ENCODE data around the gene YAP1.

YAP1 gene

DNA sequence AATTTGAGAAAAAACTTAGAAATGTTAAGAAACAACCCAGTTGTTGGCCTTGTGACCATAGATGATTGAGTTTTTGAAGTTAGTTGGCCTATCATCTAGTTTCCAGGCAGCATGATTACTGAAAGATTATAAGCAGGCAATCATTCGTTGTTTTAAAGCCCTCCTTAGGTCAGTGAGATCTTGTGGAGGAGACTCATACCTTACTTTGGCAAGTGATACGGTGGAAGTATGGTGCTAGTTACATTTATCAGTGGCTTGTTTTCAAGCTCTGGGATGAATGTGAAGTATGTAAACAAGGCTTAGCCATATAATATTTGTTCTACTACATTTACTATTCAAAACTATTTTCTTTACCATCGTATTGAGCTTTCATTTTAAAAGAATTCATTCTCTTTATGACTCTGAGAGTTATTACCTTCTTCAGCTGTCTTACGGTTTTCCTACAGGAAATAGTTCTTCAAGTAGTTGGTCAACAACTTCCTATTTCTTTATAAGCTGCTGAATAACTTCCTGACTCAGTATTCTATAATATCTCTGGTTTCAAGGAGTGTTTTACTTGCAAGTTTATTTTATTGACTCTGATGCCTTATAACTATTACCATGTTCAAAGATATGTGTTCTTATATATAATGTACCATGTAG is 7.3 kb downstream of the YAP1 start:
- no peak for DNase-seq

DNA sequence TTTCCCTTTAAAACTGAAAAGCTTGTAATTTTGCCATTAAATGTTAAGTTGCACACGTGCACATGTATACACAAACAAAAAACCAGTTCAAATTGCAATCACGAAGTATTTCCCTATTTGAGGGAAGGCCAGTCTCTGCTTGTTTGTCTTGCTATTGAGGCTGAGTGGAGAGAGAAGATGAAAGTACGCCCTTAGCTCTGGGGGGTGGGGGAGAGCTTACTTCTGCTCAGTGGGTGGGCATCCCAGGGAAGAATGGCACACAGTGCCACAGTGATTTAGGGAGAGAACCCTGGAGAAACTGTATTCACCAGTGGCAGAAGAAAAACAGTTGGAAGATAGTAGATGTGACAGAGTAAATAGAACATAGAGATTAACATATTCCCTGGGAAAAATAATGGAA is 8.7 kb downstream of the YAP1 start:
- DNase-seq: no peak

DNA sequence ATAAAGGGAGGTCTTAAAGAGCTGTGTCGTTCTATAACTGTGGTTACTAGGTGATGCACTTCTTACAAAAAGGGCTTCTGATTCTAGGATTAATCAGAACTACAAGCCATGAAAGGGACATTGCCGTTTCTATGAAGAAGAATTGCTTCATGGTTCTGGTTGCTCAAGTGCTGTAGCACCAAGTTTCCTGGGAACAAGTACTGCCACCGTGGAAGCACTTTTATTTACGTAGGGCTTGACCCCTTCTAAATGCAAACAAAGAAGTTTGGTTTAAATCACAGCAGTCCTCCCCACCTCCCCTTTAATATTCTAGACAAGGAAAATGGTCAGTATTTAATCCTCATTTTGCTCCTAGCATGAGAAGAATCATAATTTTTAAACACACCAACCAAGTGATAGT is 9.8 kb downstream of the YAP1 start:
- DNase-seq: no peak

DNA sequence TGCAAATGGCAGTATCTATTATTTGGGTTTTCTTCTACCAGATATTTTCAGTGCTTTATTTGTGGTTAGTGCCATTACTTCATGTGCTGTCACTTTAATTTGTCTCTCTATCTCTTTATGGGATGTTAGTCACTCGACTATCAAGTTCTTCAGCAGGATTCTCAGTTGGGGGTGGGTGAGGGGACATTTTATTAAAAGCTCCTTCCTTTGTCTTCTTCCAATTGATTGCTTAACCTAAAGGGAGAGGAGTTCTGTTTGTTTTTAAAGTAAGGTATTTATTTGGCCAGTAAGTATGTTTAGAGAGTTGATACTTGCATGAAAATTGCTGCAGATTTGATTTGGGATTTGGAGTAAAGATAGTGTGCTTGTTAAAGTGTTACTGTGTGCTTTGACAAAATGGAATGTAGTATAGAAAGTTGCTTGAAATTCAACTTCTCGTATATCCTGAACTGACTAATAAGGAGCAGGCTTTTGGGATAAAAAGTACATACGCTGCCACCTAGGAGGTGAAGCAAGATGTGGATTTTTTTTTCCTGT is 10.3 kb downstream of the YAP1 start:
- no peak for DNase-seq

DNA sequence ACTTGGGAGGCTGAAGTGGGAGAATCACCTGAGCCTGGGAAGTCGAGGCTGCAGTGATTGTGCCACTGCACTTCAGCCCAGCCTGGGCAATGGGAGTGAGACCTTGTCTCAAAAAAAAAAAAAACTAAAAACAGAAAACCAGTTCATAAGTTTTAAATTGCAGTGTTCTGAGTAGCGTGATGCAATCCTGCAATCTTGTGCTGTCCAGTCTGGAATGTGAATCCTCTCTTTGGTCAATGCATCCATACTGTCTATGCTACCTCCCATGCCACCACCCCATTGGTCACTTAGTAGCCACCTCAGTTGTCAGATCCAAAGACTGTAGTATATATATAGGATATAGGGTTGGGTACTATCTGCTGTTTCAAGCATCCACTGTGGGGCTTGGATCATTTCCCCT is 11.1 kb downstream of the YAP1 start:
- no peak for DNase-seq

DNA sequence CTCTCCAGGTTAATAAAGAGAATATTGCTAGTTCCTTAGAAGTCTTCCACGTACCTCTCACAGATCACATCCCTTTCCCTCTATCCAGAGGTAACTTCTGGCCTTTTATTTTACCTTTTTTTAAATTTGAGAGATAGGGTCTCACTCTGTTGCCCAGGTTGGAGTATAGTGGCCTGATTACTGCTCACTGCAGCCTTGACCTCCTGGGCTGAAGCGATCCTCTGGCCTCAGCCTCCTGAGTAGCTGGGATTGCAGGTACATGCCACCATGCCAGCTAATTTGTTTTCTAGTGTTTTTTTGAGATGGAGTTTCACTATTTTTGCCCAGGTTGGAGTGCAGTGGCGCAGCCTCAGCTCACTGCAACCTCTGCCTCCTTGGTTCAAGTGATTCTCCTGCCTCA is 24.4 kb downstream of the YAP1 start:
- DNase-seq: no peak

DNA sequence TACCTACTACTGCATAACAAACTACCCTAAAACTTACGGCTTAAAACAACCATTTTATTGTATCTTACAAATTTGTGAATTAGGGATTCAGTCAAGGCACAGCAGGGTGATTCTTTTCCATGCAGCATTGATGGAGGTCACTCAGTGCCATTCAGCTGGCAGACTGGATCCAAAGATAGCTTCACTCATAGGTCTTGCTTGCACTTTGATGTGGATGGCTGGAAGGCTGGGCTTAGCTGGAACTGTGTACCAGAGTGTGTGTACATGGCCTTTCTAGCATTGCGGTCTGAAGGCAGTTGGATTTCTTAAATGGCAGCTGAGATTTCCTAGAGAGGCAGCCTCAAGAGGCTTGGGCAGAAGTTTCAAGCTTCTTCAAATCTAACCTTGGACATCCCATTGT is 25.0 kb downstream of the YAP1 start:
- no peak for DNase-seq

DNA sequence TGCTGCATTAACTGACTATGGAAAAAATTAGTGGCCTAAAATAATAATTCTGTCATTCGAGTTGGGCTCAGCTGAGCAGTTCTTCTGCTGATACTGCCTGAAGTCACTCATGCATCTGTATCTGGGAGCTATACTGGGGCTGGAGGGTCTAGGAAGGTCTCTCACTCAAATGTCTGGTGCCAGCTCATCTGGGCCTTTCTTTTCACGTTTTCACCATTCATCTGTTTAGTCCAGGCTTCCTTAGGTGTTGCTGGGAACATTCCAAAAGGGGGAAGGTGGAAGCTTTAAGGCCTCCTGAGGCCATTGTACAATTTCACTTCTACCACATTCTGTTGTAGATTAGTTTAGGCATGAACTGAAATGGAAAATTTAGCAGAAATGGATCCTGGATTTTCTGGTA is 28.0 kb downstream of the YAP1 start:
- DNase-seq: no peak

DNA sequence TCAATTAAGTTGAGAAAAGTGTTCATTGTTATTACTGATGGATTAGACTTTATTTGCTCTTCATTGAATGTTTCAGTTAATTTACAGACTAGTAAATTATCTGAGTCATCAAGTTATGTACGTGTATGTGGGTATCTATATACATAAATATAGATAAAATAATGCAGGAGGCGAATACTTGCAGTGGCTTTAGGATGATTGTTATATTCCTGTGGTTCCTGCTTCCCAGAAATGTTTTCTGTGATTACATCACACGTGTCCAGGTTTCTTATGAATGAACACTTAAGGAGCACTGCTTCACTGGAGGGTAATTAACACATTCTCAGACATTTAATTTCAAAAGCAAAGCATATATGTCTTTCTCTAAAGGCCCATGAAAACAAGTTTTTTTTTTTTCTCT is 28.4 kb downstream of the YAP1 start:
- DNase-seq: no peak

DNA sequence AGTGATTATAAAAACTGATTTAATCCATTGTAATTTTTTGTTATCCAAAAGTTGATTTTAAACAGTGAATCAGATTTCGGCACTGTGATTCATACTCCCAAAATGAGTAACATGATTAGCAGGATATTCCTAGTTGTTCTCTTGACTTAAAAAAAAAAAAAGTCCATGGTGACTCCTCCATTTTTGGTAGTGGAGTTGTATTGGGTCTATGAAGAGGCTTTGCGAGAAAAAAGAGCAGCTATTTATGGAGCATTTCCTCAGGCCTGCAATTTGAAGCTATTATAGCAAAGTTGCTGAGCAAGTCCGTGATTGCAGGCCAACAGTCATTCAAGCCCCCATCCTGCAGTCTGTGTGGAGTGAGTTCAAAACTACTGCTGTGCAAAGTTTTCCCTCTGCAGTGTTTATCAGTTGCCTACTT is 28.8 kb downstream of the YAP1 start:
- no peak for DNase-seq

DNA sequence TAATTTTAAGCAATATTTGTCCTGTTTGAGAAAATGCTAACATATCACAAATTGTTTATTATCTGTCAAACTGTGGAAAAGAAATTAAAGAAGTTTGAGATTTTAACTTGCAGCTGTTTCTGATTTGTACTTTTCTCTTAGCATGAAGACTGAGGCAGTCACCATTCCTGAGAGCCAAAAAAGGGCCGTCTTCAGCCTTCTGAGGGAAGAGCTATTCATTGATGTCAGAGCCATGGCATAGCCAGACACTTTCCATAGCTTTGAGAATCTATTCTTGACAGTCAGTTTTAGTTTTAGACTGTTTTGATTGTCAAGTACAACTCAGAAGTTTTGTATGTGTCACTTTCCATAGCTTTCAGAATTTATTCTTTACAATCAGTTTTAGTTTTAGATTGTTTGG is 32.1 kb downstream of the YAP1 start:
- no peak for DNase-seq

DNA sequence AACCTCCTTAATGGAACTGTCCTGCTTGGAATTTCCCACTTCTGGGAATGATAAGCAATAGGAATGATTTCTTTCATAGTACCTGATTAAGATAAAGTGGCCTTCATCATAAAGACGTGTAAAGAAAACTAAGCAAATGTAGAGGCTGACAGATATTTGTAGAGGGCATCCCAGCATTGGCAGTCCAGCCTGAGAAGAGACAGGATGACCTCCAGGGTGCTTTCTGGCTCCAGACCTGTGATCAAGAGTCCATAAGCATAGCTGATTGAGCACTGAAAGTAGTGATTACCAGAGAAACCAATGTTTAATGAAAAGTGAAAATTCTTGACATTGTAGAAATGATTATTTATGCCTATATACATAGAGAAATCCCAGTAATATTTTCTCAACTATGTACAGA is 33.6 kb downstream of the YAP1 start:
- DNase-seq: no peak

DNA sequence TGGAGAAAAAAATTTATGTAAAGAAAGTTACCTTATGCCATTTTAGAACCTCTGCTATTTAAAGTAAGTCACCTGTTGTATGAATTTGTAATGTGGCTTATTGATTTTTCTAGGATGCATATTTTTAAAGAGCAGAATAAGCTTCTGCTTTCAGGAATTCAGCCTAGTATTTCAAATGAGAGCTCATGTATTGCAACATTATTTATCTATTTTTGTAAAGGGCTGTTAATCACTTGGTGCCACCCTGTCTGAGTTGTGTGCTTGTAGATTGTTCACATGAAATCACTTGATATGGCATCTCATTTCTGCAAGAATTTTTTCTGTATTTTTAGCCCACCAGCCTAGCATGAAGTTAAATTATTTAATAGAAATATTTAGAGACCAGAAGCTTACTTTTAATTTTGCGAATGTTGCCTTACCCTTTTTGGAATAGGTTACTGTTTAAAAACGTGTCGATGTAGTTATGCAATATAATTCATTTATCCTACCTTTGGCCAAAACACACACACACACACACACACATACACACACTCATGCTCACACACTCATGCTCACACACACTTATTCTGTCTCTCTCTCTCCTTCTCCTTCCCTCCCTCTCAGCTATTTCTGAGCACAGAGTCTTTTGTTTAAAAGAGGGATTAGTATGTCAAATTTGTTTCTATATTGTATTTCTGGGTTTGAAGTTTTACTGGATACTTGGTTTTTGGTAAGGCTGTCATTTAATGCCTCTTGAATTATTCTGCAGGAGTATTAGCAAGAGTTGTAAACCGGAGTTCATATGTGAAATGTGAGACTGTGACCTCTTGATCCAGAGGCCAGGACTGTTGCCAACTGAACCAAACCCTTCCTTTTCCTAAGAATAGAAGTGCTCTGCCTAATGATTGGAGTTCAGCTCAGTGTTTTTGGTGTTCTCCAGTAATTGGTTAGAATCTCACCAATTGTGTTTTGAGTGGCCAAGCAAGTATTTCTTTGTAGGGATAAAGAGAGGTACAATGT is 34.4 kb downstream of the YAP1 start:
- DNase-seq: no peak

DNA sequence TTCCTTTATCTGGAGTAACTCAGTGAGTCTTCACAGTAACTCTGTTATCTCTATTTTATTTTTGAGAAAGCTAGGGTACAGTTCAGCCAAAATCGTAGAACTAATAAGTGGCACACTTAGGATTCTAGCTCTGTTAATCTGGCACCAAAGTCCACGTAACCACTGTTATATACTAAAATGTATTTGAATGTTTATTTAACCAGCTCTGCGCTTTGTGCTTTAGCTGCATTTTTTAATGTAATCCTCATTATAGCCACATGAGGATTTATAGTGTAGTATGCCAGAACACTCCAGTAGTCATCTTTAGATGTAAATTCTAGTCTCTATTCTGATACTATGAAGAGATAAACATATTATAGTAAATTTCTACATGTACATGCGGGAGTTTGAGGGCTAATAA is 36.8 kb downstream of the YAP1 start:
- DNase-seq: no peak

DNA sequence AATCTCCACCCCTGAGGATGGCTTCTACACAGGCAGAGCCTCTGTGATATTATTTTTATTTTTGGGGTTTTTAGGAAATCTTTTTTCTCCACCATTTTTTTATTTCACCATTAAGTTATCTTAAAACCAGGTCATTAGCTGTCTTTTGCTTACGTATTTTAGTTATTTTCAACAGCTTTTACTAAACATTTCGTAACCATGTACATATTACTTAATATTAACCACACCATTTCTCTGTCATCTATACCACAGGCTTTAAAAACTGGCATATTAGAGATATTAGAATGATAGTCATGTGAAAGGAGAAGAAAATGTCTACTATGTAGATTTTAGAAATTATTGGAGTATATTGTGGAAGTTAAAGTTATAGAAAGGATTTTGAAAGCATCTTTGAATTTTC is 37.4 kb downstream of the YAP1 start:
- DNase-seq: no peak

DNA sequence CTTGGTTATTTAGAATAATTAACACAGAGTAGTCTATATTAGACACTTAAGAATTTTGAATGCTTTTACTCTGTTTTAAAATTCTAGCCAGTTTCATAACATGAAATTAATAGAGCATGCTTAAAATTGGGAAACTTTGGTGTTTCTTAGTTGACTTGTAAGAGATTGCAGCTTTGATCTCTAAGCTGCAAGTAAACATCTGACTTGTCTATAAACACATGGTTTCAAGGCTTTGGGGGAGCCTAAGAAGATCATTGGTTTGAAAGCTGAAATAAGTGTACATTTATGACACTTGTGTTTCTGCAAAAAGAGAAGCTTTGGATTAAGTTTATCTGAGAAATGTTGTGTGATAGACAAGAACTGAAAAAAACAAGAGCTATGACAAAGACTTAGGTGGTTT is 37.8 kb downstream of the YAP1 start:
- no peak for DNase-seq

DNA sequence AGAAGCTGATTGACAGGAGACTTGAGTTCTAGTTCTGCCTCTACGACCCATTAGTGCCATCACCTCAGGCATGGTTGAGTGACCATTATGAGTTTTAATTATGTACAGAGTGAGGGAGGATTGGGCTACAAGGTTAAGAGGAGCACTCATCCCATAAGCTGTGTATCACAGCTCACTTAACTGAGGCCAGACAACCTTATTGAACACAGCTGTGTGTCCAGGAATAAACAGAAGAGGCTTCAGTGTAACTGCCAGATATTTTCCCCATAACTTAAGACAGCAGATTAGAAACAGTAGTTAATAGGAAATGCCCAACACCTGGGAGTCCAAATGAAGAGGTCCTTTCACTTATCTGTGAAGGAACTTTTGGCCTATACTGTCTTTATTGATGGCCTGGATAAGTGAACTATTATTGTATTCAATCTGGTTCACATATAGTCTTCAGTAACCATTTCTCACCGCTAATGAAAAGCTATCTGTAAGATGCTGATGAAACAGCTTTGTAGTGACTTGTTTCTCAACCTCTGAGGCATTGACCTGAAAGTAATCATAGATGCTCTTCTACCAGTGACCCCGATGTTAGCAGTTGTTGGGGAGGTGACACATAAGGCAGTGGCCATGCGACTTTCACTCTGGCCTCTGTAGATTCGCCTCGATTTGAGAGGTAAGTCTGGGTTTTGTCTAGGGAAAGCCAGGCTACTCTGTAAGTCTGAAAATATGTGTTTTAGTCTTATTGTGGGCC is 41.7 kb downstream of the YAP1 start:
- no peak for DNase-seq

DNA sequence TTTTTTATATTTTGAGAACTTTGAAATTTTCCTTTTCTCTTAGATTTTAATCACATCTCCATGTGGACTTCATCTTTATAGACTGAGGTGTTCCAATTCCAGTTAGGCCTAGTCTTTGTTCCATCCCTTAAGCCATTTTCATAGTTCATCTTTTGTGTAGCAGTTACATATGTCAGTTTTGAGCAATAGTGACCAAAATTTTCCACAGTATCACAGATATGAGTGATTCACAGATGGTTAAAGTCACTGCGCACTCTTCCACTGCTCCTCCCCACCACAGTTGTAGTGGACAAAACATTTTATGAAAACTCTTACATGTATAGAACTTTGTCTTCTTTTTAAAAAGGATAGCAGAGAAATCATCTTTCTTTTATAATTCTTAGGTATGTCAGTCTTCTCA is 42.8 kb downstream of the YAP1 start:
- DNase-seq: no peak

DNA sequence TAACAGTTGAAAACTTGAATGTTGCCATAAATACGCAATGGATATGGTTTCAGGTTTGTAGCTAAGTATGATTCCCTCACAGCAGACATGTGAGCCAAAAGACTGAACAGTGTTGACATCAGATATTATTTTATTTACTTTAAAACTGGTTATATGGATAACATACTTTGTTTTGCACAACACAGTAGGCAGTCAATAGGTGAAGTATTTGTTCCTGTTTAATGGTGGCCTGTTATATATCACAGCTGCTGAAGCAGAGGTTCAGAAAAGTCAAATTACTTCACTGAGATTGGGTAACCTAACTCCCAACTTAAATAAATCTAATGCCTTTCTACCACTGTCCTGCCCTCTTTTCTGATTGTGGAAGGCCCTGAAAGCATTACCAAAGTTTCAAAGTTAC is 44.6 kb downstream of the YAP1 start:
- no peak for DNase-seq

DNA sequence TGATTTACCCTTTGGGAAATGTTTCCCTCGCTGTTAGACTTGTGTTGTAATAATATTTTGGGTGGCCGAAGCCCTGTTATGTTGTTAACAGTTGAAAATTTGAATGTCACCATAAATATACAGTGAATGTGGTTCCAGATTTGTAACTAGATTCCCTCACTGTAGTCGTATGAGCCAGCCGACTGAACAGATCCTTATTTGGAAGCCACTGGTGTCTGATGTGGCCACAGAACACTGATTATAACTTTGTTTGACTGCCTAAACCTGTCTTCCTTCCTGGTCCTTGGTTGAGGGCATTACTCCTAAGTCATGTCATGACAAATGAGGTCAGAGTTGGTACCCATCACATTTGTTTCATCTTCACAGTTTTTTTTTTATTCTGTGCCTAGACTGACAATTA is 45.4 kb downstream of the YAP1 start:
- DNase-seq: no peak

DNA sequence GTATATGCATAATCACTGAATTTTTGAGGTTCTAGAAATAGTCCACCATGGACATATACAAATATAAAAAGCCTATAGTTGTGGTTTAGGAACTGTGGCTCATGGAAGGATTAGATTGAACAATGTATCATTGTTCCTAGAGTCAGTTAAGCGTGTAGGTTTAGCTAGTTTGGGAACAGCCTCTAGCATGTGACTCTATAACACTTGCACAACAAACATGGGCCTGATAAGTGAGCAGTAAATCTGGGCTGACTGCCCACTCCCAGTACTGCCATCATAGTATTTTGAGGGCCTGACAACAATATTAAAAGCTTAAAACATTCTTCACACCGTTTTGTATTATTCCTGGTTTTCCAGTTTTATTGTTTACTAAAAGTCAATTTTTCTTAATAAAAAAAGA is 47.0 kb downstream of the YAP1 start:
- DNase-seq: no peak

DNA sequence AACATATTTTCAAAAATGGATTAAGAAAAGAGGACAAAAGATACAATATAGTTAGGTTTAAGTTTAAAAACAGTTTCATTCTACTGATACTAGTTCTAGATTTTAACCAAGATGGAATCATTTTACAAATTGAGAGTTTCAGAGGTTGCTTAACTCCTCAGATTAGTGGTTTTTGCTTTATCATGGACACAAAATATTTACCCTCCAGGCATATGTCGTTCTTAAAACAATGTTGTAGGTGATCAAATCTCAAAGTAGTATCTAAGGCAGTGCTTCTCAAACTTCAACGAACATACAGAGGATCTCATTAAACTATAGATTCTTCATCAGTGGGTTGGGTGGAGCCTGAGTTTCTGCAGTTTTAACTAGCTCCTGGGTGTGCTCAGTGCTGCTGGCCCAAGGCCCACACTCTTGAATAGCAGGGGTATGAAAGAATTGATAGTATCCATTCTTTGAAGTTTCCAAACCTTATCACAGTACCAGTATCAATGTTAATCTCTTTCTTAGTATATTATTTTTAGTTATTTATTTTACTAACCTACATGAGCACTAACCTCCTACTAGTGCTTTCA is 48.0 kb downstream of the YAP1 start:
- DNase-seq: no peak

DNA sequence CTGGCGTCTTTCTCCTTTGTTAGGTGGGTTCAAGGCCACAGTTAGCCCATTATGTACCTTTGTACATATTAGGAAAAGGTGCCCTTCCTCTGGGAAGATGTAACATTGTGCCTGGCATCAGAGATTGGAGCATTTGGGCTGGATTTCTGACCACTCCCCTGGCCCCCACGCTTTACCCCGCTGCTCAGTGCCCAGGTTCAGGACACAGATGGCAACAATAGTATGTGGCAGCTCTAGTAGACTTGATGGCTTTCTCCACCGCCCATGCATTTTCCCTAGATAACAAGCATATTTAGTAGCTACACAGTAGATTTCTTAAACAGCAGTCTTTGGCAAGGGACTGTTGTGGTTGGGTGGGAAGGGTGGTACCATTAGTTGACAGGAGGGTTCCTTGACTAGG is 53.1 kb downstream of the YAP1 start:
- no peak for DNase-seq

Data from NCI-H446 (cell line).